T-helper 17 cell (primary cell): ENCODE measurements around the gene AGAP1. TPM values are rescaled to one million over a fixed set of nuclear protein-coding genes. Genes with fewer than 3 reads are reported as not detected.

Experiments
- ATAC-seq: fragments of 150-1000 bp; cut with Tn5 transposase; 2 replicates; pipeline ENCODE4 v1.10.0; 2021; ENCODE audit warnings: mild to moderate bottlenecking, moderate library complexity
- DNase-seq, 3 donors: peaks; one replicate each; pipeline versions ENCODE4 v3.0.0 to v3.0.0-alpha.2; 2020 to 2021
- H3K9me3 ChIP-seq: one replicate; pipeline ENCODE4 v1.7.0; 2013; ENCODE audit warnings: low read length, mild to moderate bottlenecking; ENCODE audit not compliant: control insufficient read depth, poor library complexity, severe bottlenecking
- H3K27ac Mint-ChIP-seq: one replicate; pipeline ENCODE4 v1.8.0; 2022; ENCODE audit warnings: mild to moderate bottlenecking, moderate library complexity, mixed read lengths
- H3K27me3 Mint-ChIP-seq: one replicate; pipeline ENCODE4 v1.8.0; 2022; ENCODE audit warnings: mixed read lengths
- H3K36me3 Mint-ChIP-seq: one replicate; pipeline ENCODE4 v1.8.0; 2022; ENCODE audit warnings: low read depth, mixed read lengths
- H3K4me1 Mint-ChIP-seq: one replicate; pipeline ENCODE4 v1.8.0; 2022; ENCODE audit warnings: mild to moderate bottlenecking, mixed read lengths
- H3K4me3 Mint-ChIP-seq: one replicate; pipeline ENCODE4 v1.8.0; 2022; ENCODE audit warnings: mild to moderate bottlenecking, moderate library complexity, mixed read lengths
- total RNA-seq, 4 donors: library from RNA in 2 of 4; stranded (reverse) in 2 of 4; gene quantifications; one replicate each; pipeline ENCODE4 v1.2.3 and lab custom pipeline; 2022 to 2026

The AGAP1 gene
- total RNA-seq, 2 donors from 2014 or later, result 7.6 to 16.8 TPM

DNA sequence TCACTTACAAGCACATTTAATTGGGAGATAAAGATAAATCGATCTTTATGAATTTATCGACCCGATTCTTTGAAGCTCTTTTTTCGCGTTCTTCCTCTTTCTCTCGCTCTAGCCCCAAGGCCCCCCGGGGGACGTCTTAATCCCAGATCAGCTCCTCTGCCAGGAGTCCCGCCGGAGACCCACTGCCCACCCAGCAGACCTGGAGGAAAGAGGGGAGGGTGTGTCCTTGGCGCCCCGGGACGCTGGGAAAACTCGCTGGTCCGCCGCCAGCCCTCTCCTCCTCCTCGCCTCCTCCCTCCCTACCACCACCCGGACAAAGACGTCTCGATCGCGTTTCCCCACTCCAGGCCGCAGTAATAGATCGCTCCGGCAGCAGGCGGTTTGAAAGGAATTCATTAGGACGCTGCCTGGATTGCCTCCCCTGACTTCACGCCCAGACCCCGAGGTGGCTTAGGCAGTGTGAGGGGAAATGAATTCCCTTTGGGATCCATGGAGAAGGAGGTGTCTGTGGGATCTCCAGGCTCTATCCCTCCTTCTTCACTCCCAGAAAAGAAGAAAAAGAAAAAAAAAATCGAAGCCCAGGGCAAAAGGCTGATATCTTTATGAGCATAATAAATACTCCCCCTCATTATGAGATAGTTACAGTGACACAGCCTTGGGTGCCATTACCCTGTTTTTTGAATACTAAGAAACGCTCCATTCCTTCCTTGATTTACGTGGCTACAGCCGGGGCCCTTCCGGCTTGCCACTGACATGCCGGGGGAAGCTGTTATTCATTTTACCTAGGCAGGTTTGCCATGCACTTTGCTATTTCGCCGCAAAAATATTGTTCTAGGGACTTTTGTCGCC is 676.1 kb downstream of the AGAP1 start:
- peak overlapping the region; percentile 51 for H3K27ac Mint-ChIP-seq
- H3K4me1 Mint-ChIP-seq, result peaks cover 21% of the 10 kb centered on the region
- DNase-seq, result no peak

DNA sequence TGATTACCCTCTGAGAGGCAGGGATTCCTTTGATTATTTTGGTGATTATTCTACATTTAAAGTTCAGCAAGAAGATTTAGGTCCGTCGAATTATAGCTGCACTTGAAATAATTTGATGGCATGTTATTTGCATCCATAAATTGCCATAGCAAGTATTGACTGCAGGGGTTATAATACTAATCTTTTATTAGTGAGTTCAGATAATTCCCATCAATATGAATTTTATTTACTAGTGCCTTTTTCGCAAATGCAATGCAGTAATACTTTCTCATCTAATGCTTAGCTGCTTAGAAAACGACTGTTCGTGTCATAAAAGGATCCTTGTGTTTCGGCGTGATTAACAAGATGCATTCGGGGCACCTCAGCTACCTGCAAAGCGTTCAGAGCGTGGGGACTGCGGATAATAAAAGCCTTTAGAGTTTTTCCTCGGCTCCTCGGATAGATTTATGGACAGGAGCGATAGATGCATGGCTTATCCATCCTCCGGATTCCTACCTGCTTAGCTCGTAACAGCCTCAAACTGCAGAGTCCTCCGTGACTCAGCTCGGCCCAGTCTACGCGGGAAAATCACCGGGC is 676.8 kb downstream of the AGAP1 start:
- no peaks in the 10 kb centered on the region for H3K36me3 Mint-ChIP-seq
- H3K27me3 Mint-ChIP-seq, result peaks cover 70% of the 10 kb centered on the region
- no peak for DNase-seq
- peaks cover 21% of the 10 kb centered on the region for H3K4me1 Mint-ChIP-seq
- H3K9me3 ChIP-seq, result no peaks in the 10 kb centered on the region
- H3K27ac Mint-ChIP-seq, result no peak overlapping the region
- no peak overlapping the region for H3K4me3 Mint-ChIP-seq
- ATAC-seq, result no peak

More for the DNA sequence above, 676.1 kb downstream of the AGAP1 start:
- Mint-ChIP-seq H3K27me3 (peaks cover 70% of the 10 kb centered on the region), H3K36me3 (no peaks in the 10 kb centered on the region), H3K4me3 (peak overlapping the region; percentile 28)
- H3K9me3 ChIP-seq, result no peaks in the 10 kb centered on the region
- no peak for ATAC-seq

DNA sequence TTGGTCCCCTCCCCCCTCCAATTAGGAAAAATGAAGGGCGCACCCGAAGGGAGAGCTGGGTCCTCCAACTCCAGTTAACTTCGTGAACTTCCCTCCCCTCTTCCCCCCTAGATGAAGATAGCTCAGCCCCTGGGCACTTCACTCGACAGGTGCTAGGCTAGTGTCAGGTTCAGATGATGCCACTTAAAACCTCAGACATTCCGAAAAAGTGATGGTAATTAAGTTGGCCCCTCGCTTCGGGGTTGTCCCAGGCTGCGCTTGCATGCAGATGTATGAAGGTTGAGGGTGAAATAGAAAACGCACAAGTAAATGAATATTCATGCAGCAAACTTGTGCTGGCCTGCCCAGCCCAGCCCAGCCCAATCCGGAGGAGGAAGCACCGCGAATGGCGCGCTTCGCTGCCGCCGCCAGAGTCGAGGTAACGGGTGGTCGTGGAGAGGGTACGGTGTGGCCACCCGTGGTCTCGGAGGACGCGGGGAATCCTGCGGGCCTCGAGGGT is 677.4 kb downstream of the AGAP1 start:
- no peaks in the 10 kb centered on the region for H3K36me3 Mint-ChIP-seq
- ATAC-seq, result no peak
- peaks cover 70% of the 10 kb centered on the region for H3K27me3 Mint-ChIP-seq
- peaks cover 20% of the 10 kb centered on the region for H3K4me1 Mint-ChIP-seq
- H3K27ac Mint-ChIP-seq, result no peak overlapping the region
- no peaks in the 10 kb centered on the region for H3K9me3 ChIP-seq
- no peak for DNase-seq
- no peak overlapping the region for H3K4me3 Mint-ChIP-seq

DNA sequence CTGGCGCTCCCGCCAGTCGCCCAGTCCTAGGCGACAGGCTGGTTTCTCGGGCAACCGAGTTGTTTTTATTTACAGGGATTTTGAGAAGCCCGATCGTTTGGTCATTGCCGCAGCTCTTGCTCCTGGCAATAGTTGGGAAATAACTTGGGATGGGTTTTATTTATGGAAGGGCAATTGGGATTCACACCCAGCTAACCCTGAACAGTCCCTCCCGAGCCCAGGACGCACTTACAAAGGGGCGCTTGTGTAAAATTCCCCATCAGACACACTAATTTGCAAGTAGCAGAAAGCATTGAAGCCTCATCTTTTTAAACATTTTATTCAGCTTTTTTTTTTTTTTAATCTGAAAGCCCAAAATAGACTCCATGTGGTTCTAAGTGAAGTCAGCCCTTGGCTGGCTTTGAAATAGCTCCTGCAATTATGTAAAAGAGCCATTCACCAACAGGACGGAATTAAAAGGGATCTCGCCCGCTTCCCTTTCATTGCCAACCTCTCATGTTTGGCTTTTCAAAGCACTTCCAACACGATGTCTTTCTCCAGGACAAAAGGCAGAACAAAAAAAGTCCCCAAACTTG is 677.9 kb downstream of the AGAP1 start:
- DNase-seq (no peak), ATAC-seq (no peak)
- Mint-ChIP-seq H3K27ac (no peak overlapping the region), H3K36me3 (no peaks in the 10 kb centered on the region), H3K4me1 (peaks cover 17% of the 10 kb centered on the region), H3K4me3 (peak overlapping the region; percentile 36), H3K27me3 (peaks cover 70% of the 10 kb centered on the region)
- H3K9me3 ChIP-seq, result no peaks in the 10 kb centered on the region

DNA sequence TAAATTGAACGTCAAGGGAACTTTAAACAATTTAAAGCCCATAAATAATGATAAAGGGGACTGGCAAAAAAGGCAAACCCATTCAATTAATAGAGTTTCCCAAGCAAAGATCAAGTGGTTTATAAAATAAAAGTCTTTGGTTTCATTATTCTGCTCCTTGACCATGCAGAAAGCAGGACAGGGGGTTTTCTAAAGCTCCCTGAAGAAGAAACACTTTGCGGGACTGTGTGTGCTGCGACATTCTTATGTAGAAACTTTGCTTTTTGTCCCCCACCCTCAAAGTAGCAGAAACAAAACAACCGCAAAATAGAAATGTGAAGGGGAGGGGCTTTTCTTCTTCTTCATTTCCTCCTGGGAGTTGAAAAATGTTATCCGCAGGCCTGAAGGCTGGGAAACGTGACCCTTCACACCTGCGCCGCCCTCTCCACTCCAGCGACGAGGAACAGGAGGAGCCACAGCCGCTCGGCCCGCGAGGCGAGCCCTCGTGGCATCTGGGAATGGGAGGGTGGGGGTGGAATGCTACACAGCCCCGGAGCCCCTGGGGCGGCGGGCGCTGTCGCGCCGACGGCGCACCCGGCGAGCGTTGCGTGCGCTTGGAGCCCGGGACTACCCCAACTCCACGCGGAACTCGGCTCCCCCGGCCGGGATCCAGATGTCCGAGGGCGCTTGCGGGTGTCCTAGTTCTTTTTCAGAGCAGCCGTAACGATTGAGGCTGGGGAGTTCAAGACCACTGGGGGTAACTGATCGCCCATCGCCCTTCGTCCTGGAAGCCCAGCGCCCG is 678.6 kb downstream of the AGAP1 start:
- Mint-ChIP-seq H3K27ac (no peak overlapping the region), H3K4me1 (peaks cover 14% of the 10 kb centered on the region), H3K36me3 (no peaks in the 10 kb centered on the region), H3K4me3 (peak overlapping the region; percentile 36), H3K27me3 (peaks cover 71% of the 10 kb centered on the region)
- H3K9me3 ChIP-seq, result no peaks in the 10 kb centered on the region
- ATAC-seq (no peak), DNase-seq (no peak)

DNA sequence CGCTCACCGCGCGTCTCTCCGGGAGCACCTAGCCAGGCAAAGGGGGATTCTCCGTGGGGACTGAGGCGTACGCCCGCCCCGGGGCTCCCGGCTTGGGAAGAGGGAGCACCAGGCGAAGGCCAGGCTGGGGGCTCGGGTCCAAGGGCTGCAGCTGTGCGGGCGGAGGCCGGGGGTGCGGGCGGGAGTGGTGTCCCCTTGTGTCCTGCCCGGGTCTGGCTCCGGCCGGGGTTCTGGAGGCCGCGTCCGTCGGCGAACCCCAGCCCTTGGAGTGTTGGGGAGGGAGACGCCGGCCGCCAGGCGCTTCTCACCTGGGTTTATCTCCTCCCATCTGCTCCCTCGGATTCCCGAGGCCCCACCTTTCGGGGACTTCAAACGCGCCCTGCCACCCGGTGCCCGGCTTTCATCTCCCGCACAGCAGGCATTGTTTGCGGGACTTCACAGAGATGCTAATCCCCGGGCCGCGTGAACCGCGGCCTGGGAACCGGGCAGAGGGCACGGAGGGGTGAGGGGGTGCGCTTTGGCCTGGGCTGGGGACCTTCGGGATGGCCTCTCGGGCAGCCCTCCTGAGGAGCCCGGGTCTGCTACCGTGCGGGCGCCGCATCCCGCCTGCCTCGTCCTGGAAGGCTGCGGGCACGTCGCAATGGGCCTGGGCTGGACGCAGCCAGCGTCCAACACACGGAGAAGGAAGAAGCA is 679.3 kb downstream of the AGAP1 start:
- no peaks in the 10 kb centered on the region for H3K36me3 Mint-ChIP-seq
- H3K4me1 Mint-ChIP-seq, result peaks cover 16% of the 10 kb centered on the region
- ATAC-seq (no peak), DNase-seq (no peak)
- no peak overlapping the region for H3K27ac Mint-ChIP-seq
- H3K27me3 Mint-ChIP-seq, result peaks cover 71% of the 10 kb centered on the region
- no peak overlapping the region for H3K4me3 Mint-ChIP-seq
- no peaks in the 10 kb centered on the region for H3K9me3 ChIP-seq

DNA sequence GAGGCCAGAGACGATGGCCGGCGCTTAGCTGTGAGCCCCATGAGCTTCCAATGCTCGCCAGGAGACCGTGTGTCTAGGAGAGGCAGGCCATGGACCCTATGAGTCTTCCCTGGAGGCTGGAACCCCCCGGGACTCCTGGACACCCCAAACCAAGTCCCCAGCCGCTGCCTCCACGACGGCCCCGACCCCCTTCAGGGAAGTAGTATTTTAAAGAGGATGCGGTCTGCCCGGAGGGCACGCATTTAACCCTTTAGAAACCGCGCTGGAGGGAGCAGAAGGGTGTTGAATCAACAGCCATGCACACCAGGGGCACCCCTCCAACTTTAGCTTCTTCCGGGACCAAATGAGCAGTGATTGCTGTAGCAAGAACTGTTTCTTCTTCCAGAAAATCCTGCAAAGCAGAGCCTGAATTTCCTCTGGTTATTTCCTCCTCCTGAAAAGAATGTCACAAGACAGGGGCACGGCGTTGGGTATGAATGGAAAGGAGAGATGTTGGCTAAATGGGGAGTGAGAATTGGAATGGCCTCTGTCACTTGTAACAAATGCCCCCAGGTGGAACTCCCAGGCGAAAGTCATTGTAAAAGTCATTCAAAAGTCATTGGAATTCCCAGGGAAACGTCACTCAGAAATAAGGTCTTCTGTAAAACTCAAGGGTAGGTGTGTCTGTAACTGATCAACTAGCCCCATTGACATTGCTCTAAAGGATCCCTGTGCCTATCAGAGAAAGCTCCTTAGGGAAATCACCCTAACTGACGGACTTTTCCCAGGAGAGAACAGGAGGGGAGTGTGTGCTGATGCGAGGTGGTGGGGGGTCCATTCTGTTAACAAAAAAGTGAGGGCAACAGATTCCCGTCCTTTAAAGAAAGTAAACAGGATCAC is 680.1 kb downstream of the AGAP1 start:
- H3K9me3 ChIP-seq, result no peaks in the 10 kb centered on the region
- Mint-ChIP-seq H3K4me1 (peaks cover 18% of the 10 kb centered on the region), H3K27ac (no peak overlapping the region), H3K4me3 (no peak overlapping the region), H3K27me3 (peaks cover 70% of the 10 kb centered on the region), H3K36me3 (no peaks in the 10 kb centered on the region)
- no peak for DNase-seq
- ATAC-seq, result no peak

DNA sequence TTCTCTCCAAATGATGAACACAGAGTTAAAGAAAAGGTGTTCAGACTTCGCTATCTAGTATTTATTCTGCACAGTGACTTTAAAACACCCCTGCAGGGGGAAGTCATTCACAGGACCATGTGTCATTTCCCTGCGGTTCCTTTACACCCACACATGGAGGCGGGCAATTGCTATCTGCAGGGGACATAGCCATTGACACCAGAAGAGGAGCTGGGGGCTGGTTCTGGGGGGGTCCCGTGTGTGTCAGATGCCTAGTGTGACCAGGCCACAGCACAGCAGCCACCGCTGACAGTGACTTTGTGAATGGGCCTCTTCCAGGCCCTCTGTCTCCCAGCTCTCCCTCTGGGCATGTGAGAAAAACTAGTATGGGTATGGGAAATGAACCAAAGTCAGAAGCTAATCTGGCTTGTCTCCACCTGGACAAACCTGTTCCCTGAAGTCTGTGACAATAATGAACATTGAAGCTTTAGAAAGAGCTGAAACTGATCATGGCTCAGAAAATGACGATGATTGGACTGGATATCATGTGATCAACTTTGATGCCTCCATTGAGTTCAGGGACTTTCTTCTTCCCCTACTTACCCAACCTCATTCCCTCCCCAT is 681.8 kb downstream of the AGAP1 start:
- Mint-ChIP-seq H3K27ac (no peak overlapping the region), H3K4me1 (peaks cover 16% of the 10 kb centered on the region)

DNA sequence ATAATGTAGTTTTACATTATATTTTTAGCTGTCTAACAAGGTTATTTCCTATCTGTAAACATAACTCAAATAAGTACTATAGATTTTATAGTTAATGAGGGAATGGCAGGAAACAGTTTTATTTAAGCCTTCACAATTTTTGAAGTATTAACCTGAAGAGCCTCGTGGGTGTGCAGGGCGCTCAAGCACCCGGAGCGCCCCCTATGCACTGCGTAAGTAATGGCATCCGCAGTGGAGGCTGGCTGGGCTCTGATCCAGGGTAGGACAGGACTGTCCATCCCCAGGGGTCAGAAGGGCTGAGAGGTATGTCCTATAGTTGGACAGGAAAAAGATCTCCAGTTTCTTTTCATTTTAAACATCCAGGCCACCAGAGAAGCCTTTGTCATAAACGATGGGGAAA is 682.6 kb downstream of the AGAP1 start:
- no peaks in the 10 kb centered on the region for H3K36me3 Mint-ChIP-seq
- H3K4me1 Mint-ChIP-seq, result peaks cover 18% of the 10 kb centered on the region
- H3K4me3 Mint-ChIP-seq, result peak overlapping the region; percentile 56
- no peak overlapping the region for H3K27ac Mint-ChIP-seq
- ATAC-seq (no peak), DNase-seq (no peak)
- peaks cover 63% of the 10 kb centered on the region for H3K27me3 Mint-ChIP-seq
- no peaks in the 10 kb centered on the region for H3K9me3 ChIP-seq

More for the DNA sequence above, 681.8 kb downstream of the AGAP1 start:
- Mint-ChIP-seq H3K27me3 (peaks cover 63% of the 10 kb centered on the region), H3K36me3 (no peaks in the 10 kb centered on the region), H3K4me3 (no peak overlapping the region)
- no peak for ATAC-seq
- no peaks in the 10 kb centered on the region for H3K9me3 ChIP-seq
- DNase-seq, result no peak

DNA sequence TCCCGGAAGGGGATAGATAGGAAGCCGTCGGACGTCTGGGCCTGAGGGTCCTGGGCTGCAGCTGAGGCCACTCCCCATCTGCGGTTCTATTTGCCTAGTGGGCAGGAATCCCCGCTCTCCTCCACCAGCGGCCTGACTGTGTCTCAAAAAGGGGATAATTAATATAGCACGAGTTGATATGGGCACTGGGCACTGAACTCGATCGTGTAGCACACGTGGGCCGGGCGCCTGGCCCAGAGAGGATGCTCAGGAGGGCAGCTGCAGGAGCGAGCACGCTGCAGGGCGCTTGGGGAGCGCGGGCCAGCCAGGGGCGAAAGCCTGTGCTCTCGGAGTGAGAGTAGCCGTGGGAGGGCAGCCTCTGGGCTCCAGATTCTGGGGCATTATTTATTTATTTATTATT is 683.1 kb downstream of the AGAP1 start:
- Mint-ChIP-seq H3K4me3 (peak overlapping the region; percentile 56), H3K4me1 (peaks cover 17% of the 10 kb centered on the region), H3K27ac (no peak overlapping the region), H3K27me3 (peaks cover 58% of the 10 kb centered on the region), H3K36me3 (no peaks in the 10 kb centered on the region)
- DNase-seq (no peak), ATAC-seq (no peak)
- H3K9me3 ChIP-seq, result no peaks in the 10 kb centered on the region

DNA sequence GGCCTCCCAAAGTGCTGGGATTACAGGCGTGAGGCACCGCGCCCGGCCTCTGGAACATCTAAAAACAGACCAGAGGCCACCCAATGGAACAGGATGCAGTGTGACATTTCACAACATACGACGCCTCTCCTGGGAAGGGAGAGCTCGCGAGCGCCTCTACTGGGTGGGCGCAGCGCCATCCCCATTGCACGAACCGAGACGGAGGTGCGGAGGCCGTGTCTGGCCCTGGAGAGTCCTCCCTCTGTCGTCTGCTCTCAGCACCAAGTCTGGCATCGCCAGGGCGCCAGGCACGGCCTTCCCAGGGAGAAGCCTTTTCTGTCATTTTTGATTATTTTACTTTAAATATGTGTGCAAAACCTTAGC is 683.7 kb downstream of the AGAP1 start:
- DNase-seq (no peak), ATAC-seq (peak; percentile 36)
- Mint-ChIP-seq H3K36me3 (no peaks in the 10 kb centered on the region), H3K27me3 (peaks cover 59% of the 10 kb centered on the region), H3K27ac (no peak overlapping the region), H3K4me1 (peaks cover 15% of the 10 kb centered on the region), H3K4me3 (no peak overlapping the region)
- H3K9me3 ChIP-seq, result no peaks in the 10 kb centered on the region
